ENCODE measurements around the gene NSA2.

NSA2 gene

DNA sequence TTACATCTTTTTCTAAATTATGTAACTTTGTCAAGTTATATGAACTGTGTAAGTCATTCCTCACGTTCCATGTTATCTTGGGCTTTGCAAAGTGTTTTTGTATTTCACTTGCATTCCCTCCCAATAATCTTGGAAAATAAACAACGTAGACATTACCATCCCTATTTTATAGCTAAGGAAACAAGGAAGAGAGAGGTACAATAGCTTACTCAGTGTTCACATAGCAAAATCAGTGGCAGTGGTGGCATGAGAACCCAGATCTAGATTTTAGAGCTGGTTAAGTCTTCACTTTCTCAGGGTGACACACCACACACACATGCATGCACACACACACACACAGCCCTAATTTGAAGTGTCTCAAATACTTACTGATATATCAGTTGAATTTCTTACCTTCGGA lies 34.1 kb downstream of the NSA2 start:
- H3K27me3 ChIP-seq (replicated peaks; ENCODE audit: control insufficient read depth, insufficient read depth, low read length, poor library complexity, severe bottlenecking) = no peaks in the 10 kb centered on the region
- H3K27ac ChIP-seq (ENCODE audit: insufficient read depth, low read length, poor library complexity, severe bottlenecking) = no peak overlapping the region
- DNase-seq = no peak
- H3K4me1 ChIP-seq (ENCODE audit: control insufficient read depth, insufficient read depth, low read length, poor library complexity, severe bottlenecking) = no peaks in the 10 kb centered on the region
- H3K4me3 ChIP-seq (ENCODE audit: insufficient read depth, low read depth, low read length, poor library complexity, severe bottlenecking) = no peak overlapping the region
- no peaks in the 10 kb centered on the region for H3K9me3 ChIP-seq (ENCODE audit: control insufficient read depth, low read length)
- H3K36me3 ChIP-seq (ENCODE audit: control insufficient read depth, insufficient read depth, low read length) = peaks cover 5% of the 10 kb centered on the region

DNA sequence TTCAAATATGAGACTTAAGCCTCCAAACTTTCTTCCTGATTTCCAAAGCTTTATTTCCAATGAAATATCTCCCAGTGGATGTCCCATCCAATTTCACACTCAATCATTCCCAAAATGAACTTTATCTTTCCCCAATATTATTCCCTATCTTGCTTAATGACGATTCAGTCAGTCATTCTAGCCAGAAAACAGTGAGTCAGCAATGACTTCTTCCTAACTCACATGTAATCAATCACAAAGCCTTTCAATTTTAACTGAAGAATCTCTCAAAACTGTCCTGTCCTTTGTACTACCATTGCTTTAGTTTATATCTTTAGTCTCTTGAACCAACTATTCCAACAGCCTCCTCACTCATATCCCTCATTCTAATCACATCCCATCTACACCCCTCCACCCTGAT lies 34.9 kb downstream of the NSA2 start:
- H3K36me3 ChIP-seq (ENCODE audit: control insufficient read depth, insufficient read depth, low read length) = peaks cover 3% of the 10 kb centered on the region
- H3K27ac ChIP-seq (ENCODE audit: insufficient read depth, low read length, poor library complexity, severe bottlenecking) = no peak overlapping the region
- no peaks in the 10 kb centered on the region for H3K4me1 ChIP-seq (ENCODE audit: control insufficient read depth, insufficient read depth, low read length, poor library complexity, severe bottlenecking)
- H3K9me3 ChIP-seq (ENCODE audit: control insufficient read depth, low read length) = no peaks in the 10 kb centered on the region
- no peaks in the 10 kb centered on the region for H3K27me3 ChIP-seq (replicated peaks; ENCODE audit: control insufficient read depth, insufficient read depth, low read length, poor library complexity, severe bottlenecking)
- H3K4me3 ChIP-seq (ENCODE audit: insufficient read depth, low read depth, low read length, poor library complexity, severe bottlenecking) = no peak overlapping the region
- no peak for DNase-seq

DNA sequence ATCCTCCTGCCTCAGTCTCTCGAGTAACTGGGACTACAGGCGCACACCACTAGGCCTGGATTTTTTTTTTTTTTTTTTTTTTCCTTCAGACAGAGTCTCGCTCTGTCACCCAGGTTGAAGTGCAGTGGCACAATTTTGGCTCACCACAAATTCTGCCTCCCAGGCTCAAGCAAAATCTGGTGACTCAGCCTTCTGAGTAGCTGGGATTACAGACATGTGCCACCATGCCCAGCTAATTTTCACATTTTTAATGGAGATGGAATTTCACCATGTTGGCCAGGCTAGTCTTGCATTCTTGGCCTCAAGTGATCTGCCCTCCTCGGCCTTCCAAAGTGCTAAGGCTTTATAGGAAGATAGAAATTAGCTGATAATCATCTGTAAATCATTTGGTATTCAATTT lies 43.9 kb downstream of the NSA2 start:
- no peaks in the 10 kb centered on the region for H3K27me3 ChIP-seq (replicated peaks; ENCODE audit: control insufficient read depth, insufficient read depth, low read length, poor library complexity, severe bottlenecking)

DNA sequence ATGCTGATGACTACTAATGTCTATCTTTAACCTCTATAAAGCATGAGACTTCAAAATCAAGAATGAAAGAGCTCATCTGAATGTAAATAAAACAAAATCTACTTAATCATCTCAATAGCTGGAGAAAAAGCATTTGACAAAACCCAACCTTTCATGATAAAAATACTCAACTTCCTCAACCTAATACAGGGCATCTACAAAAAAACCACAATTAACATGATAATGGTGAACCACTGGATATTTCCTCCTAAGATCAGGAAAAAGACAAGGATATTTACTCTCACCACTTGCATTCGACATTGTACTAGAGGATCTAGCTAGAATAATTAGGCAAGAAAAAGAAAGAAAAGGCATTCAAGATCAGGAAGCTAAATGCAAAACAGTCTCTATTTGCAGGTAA lies 49.8 kb downstream of the NSA2 start:
- H3K4me3 ChIP-seq (ENCODE audit: insufficient read depth, low read depth, low read length, poor library complexity, severe bottlenecking) = no peak overlapping the region
- no peaks in the 10 kb centered on the region for H3K27me3 ChIP-seq (replicated peaks; ENCODE audit: control insufficient read depth, insufficient read depth, low read length, poor library complexity, severe bottlenecking)
- DNase-seq = no peak
- H3K4me1 ChIP-seq (ENCODE audit: control insufficient read depth, insufficient read depth, low read length, poor library complexity, severe bottlenecking) = no peaks in the 10 kb centered on the region
- H3K9me3 ChIP-seq (ENCODE audit: control insufficient read depth, low read length) = no peaks in the 10 kb centered on the region
- no peak overlapping the region for H3K27ac ChIP-seq (ENCODE audit: insufficient read depth, low read length, poor library complexity, severe bottlenecking)
- H3K36me3 ChIP-seq (ENCODE audit: control insufficient read depth, insufficient read depth, low read length) = no peaks in the 10 kb centered on the region

More for the DNA sequence above, 43.9 kb downstream of the NSA2 start:
- Histone ChIP-seq H3K4me1 (ENCODE audit: control insufficient read depth, insufficient read depth, low read length, poor library complexity, severe bottlenecking) (no peaks in the 10 kb centered on the region), H3K36me3 (ENCODE audit: control insufficient read depth, insufficient read depth, low read length) (no peaks in the 10 kb centered on the region), H3K9me3 (ENCODE audit: control insufficient read depth, low read length) (no peaks in the 10 kb centered on the region), H3K4me3 (ENCODE audit: insufficient read depth, low read depth, low read length, poor library complexity, severe bottlenecking) (no peak overlapping the region), H3K27ac (ENCODE audit: insufficient read depth, low read length, poor library complexity, severe bottlenecking) (no peak overlapping the region)
- no peak for DNase-seq

DNA sequence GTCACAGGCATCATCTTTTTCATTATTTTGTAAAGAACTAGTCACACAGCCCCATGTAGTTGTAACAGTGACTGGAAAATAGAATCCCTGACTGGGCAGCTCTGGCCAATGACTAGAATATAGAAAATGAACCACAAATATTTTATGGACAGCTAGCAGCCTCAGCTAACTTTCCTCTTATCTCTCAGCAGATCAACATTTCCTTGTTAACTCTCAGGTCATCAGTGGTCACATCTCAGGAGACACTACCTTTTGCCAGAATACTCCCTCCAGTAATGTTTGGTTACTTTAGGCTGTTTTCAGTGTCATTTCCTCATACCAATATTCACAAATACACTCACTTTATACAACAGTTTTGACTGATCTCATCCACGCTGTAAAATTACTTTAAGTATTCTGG lies 55.2 kb downstream of the NSA2 start:
- no peaks in the 10 kb centered on the region for H3K36me3 ChIP-seq (ENCODE audit: control insufficient read depth, insufficient read depth, low read length)
- no peaks in the 10 kb centered on the region for H3K27me3 ChIP-seq (replicated peaks; ENCODE audit: control insufficient read depth, insufficient read depth, low read length, poor library complexity, severe bottlenecking)
- no peaks in the 10 kb centered on the region for H3K9me3 ChIP-seq (ENCODE audit: control insufficient read depth, low read length)
- H3K4me1 ChIP-seq (ENCODE audit: control insufficient read depth, insufficient read depth, low read length, poor library complexity, severe bottlenecking) = no peaks in the 10 kb centered on the region
- no peak overlapping the region for H3K27ac ChIP-seq (ENCODE audit: insufficient read depth, low read length, poor library complexity, severe bottlenecking)
- DNase-seq = no peak
- no peak overlapping the region for H3K4me3 ChIP-seq (ENCODE audit: insufficient read depth, low read depth, low read length, poor library complexity, severe bottlenecking)

DNA sequence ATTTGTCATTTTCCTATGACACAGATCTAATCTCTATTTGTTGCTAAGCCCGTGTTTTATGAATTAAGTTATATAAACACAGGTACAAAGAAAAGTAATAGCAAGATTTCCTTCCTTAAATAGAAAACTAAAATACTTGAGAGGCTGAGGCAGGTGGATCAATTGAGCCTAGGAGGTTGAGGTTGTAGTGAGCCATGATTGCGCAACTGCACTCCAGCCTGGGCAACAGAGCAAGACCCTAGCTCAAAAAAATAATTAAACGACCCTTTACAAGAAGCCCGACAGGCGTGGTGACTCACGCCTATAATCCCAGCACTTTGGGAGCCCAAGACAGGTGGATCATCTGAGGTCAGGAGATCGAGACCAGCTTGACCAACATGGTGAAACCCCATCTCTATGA lies 62.4 kb downstream of the NSA2 start:
- no peaks in the 10 kb centered on the region for H3K27me3 ChIP-seq (replicated peaks; ENCODE audit: control insufficient read depth, insufficient read depth, low read length, poor library complexity, severe bottlenecking)
- H3K27ac ChIP-seq (ENCODE audit: insufficient read depth, low read length, poor library complexity, severe bottlenecking) = no peak overlapping the region
- no peak for DNase-seq
- no peaks in the 10 kb centered on the region for H3K9me3 ChIP-seq (ENCODE audit: control insufficient read depth, low read length)
- no peak overlapping the region for H3K4me3 ChIP-seq (ENCODE audit: insufficient read depth, low read depth, low read length, poor library complexity, severe bottlenecking)
- H3K4me1 ChIP-seq (ENCODE audit: control insufficient read depth, insufficient read depth, low read length, poor library complexity, severe bottlenecking) = no peaks in the 10 kb centered on the region
- no peaks in the 10 kb centered on the region for H3K36me3 ChIP-seq (ENCODE audit: control insufficient read depth, insufficient read depth, low read length)

All from effector memory CD4-positive, alpha-beta T cell (primary cell).